GM23338 (cell line): ENCODE measurements around the gene NEU1. TPM values are rescaled to one million over a fixed set of nuclear protein-coding genes. Genes with fewer than 3 reads are reported as not detected.

ENCODE experiments used
- ATAC-seq: fragments of 200-7000 bp; cut with Tn5 transposase; 3 replicates; pipeline ENCODE4 v1.9.1; 2020
- DNase-seq: peaks from one replicate; pipeline ENCODE4 v3.0.0-alpha.2; 2015; ENCODE audit warnings: low spot score
- H2AFZ ChIP-seq: fragments of 200-600 bp; sonication (generic); 2 replicates; pipeline ENCODE4 v1.8.0; 2016; ENCODE audit warnings: antibody characterized with exemption, mild to moderate bottlenecking, moderate library complexity
- H3F3A ChIP-seq: fragments of 200-600 bp; sonication (generic); replicated peaks from 2 replicates; pipeline ENCODE4 v1.8.0; 2017; ENCODE audit warnings: antibody characterized with exemption, mixed run types, low read depth
- H3K27ac ChIP-seq: fragments of 200-600 bp; sonication (generic); 2 replicates; pipeline ENCODE4 v1.6.1; 2016; ENCODE audit warnings: low read depth
- H3K27me3 ChIP-seq: fragments of 200-600 bp; sonication (generic); 2 replicates; pipeline ENCODE4 v1.8.0; 2016; ENCODE audit warnings: mild to moderate bottlenecking, mixed run types, moderate library complexity; ENCODE audit not compliant: insufficient read depth
- H3K36me3 ChIP-seq: fragments of 200-600 bp; sonication (generic); 2 replicates; pipeline ENCODE4 v1.8.0; 2016; ENCODE audit warnings: mild to moderate bottlenecking; ENCODE audit not compliant: insufficient read depth
- H3K4me1 ChIP-seq: fragments of 200-600 bp; sonication (generic); 2 replicates; pipeline ENCODE4 v1.8.0; 2016; ENCODE audit warnings: mild to moderate bottlenecking, moderate library complexity; ENCODE audit not compliant: insufficient read depth
- H3K4me2 ChIP-seq: fragments of 200-600 bp; sonication (generic); 2 replicates; pipeline ENCODE4 v1.7.1; 2017; ENCODE audit warnings: mixed run types
- H3K4me3 ChIP-seq: fragments of 200-600 bp; sonication (generic); 2 replicates; pipeline ENCODE4 v1.6.1; 2016; ENCODE audit warnings: mixed run types
- H3K79me2 ChIP-seq: fragments of 200-600 bp; sonication (generic); replicated peaks from 2 replicates; pipeline ENCODE4 v1.8.0; 2017; ENCODE audit warnings: mild to moderate bottlenecking; ENCODE audit not compliant: insufficient read depth
- H3K9me2 ChIP-seq: fragments of 200-600 bp; sonication (generic); 2 replicates; pipeline ENCODE4 v1.8.0; 2017; ENCODE audit not compliant: insufficient read depth
- H4K20me1 ChIP-seq: fragments of 200-600 bp; sonication (generic); replicated peaks from 2 replicates; pipeline ENCODE4 v1.8.0; 2017; ENCODE audit warnings: mild to moderate bottlenecking; ENCODE audit not compliant: insufficient read depth
- H3K27ac Mint-ChIP-seq: 2 replicates; pipeline ENCODE4 v1.8.0; 2020; ENCODE audit warnings: inconsistent platforms, mild to moderate bottlenecking, moderate library complexity, mixed read lengths
- H3K27me3 Mint-ChIP-seq: 3 replicates; pipeline ENCODE4 v1.8.0; 2022; ENCODE audit warnings: low read depth, mild to moderate bottlenecking, moderate library complexity, mixed read lengths, inconsistent platforms; ENCODE audit not compliant: insufficient read depth, poor library complexity
- H3K36me3 Mint-ChIP-seq: 3 replicates; pipeline ENCODE4 v1.8.0; 2021; ENCODE audit warnings: low read depth, mild to moderate bottlenecking, inconsistent platforms, moderate library complexity, mixed read lengths
- H3K4me1 Mint-ChIP-seq: 3 replicates; pipeline ENCODE4 v1.8.0; 2020; ENCODE audit warnings: mild to moderate bottlenecking, inconsistent platforms, mixed read lengths
- H3K4me3 Mint-ChIP-seq: 3 replicates; pipeline ENCODE4 v1.8.0; 2021; ENCODE audit warnings: moderate library complexity, mild to moderate bottlenecking, inconsistent platforms, mixed read lengths
- H3K9me3 Mint-ChIP-seq: 3 replicates; pipeline ENCODE4 v1.8.0; 2020; ENCODE audit warnings: moderate library complexity, mild to moderate bottlenecking, inconsistent platforms, mixed read lengths
- CREB1 ChIP-seq: fragments of 250-450 bp; sonication (Bioruptor Pico); IDR thresholded peaks from 2 replicates; pipeline ENCODE4 v1.5.0; 2020; ENCODE audit warnings: low read depth, mild to moderate bottlenecking, moderate library complexity
- CTCF ChIP-seq, 2 experiments: fragments of 200-600 bp in 1 of 2; sonication (generic) in 1 of 2; conservative IDR thresholded peaks; 2 replicates each; pipeline versions ENCODE4 v1.5.1 to v1.6.1; 2016 to 2017; ENCODE audit warnings: antibody characterized with exemption in 2 of 2, low read depth in 2 of 2, mild to moderate bottlenecking in 2 of 2, moderate library complexity in 1 of 2
- ETS1 ChIP-seq: IDR thresholded peaks from 2 replicates; pipeline ENCODE4 v1.6.1; 2016; ENCODE audit warnings: antibody characterized with exemption
- EZH2 ChIP-seq: fragments of 200-600 bp; sonication (generic); IDR thresholded peaks from one replicate; pipeline ENCODE4 v1.8.0; 2017; ENCODE audit warnings: antibody characterized with exemption, mild to moderate bottlenecking, low read depth; ENCODE audit not compliant: unreplicated experiment
- EZH2phosphoT487 ChIP-seq: fragments of 200-600 bp; sonication (generic); IDR thresholded peaks from one replicate; pipeline ENCODE4 v1.8.1; 2018; ENCODE audit warnings: antibody characterized with exemption; ENCODE audit not compliant: unreplicated experiment
- JUNB ChIP-seq: IDR thresholded peaks from one replicate; pipeline ENCODE4 v1.6.1; 2016; ENCODE audit warnings: antibody characterized with exemption; ENCODE audit not compliant: unreplicated experiment
- NANOG ChIP-seq: IDR thresholded peaks from 2 replicates; pipeline ENCODE4 v1.6.1; 2016; ENCODE audit warnings: antibody characterized with exemption, borderline replicate concordance
- POLR2AphosphoS5 ChIP-seq: IDR thresholded peaks from 2 replicates; pipeline ENCODE4 v1.6.1; 2016; ENCODE audit warnings: antibody characterized with exemption, low read depth
- REST ChIP-seq: IDR thresholded peaks from one replicate; pipeline ENCODE4 v1.6.1; 2018; ENCODE audit warnings: antibody characterized with exemption; ENCODE audit not compliant: unreplicated experiment
- STAT1 ChIP-seq: IDR thresholded peaks from one replicate; pipeline ENCODE4 v1.6.1; 2016; ENCODE audit warnings: antibody characterized with exemption; ENCODE audit not compliant: unreplicated experiment
- ZNF114 ChIP-seq: fragments of 250-450 bp; sonication (Bioruptor Pico); IDR thresholded peaks from 2 replicates; pipeline ENCODE4 v1.5.0; 2020; ENCODE audit warnings: mild to moderate bottlenecking, moderate library complexity
- ZNF331 ChIP-seq: fragments of 250-450 bp; sonication (Bioruptor Pico); IDR thresholded peaks from 2 replicates; pipeline ENCODE4 v1.5.0; 2020; ENCODE audit warnings: low read depth, mild to moderate bottlenecking, moderate library complexity
- ZNF462 ChIP-seq: fragments of 250-450 bp; sonication (Bioruptor Pico); IDR thresholded peaks from 2 replicates; pipeline ENCODE4 v1.5.0; 2020; ENCODE audit warnings: mild to moderate bottlenecking, moderate library complexity
- polyA plus RNA-seq: library from polyadenylated mRNA; unstranded; fragments of >200 nt; fragmentation: Nextera tagmentation; extraction: Ambion mirVana; gene quantifications from 2 replicates; pipeline ENCODE4 v1.2.1, GENCODE V29; 2016
- total RNA-seq: library from RNA; depleted of rRNA; stranded (reverse); fragments of >200 nt; shearing (Covaris generic); gene quantifications from 2 replicates; pipeline ENCODE4 v1.2.3, GENCODE V29; 2014

Gene NEU1
- total and polyA plus RNA-seq, 2 experiments from 2014 or later: 31.4 to 47.4 TPM

DNA sequence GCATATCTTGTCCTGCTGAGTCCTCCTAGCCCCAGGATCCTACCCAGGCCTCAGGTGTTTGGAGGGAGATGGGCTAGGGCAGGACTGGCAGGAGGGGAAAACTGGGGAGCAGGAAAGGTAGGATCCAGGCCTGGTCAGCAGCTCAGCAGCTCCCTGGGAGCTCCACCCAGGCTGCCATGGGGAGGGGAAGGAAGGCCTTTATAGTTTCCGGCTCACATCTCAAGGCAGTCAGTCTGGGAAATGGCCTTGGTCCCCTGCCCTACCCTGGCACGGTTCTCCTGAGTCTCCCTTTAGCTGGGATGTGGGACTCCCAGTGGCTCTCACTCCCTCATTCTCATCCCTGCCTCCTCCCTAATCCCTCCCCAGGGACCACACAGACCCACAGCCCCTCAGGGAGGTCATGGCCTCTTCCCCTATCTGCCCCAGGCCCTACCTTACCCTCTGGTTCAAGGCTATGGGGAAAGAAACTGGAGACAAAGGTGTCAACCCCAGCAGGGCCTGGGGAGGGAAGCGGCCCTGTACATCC lies 14.6 kb upstream of the NEU1 start:
- H3K4me3 Mint-ChIP-seq: no peak overlapping the region
- peaks cover 14% of the 10 kb centered on the region for H3F3A ChIP-seq
- H3K36me3 ChIP-seq: peaks cover 8% of the 10 kb centered on the region; the same call in 1 of the 2 replicates
- H3K27me3 Mint-ChIP-seq: peaks cover 5% of the 10 kb centered on the region
- H4K20me1 ChIP-seq: peaks cover 3% of the 10 kb centered on the region
- no peaks in the 10 kb centered on the region for H3K79me2 ChIP-seq
- no peak overlapping the region for H2AFZ ChIP-seq
- H3K4me2 ChIP-seq: no peak overlapping the region
- H3K36me3 Mint-ChIP-seq: peaks cover 28% of the 10 kb centered on the region
- no peak for DNase-seq
- H3K27ac Mint-ChIP-seq: no peak overlapping the region
- H3K4me3 ChIP-seq: no peak overlapping the region
- ATAC-seq: no peak
- H3K4me1 ChIP-seq: peaks cover 4% of the 10 kb centered on the region; the same call in 1 of the 2 replicates
- no peaks in the 10 kb centered on the region for H3K27me3 ChIP-seq
- H3K9me2 ChIP-seq: no peaks in the 10 kb centered on the region
- H3K27ac ChIP-seq: no peak overlapping the region
- TF ChIP-seq CTCF (conservative IDR thresholded peaks at IDR 0.05; ENCODE audit: low read depth in 2 of 2) (no peak), POLR2AphosphoS5 (no peak), ZNF114 (CRISPR knock-in tag) (no peak), EZH2 (no peak), STAT1 (no peak), CREB1 (no peak), ZNF331 (CRISPR knock-in tag) (no peak), ZNF462 (CRISPR knock-in tag) (no peak), JUNB (no peak), REST (no peak), EZH2phosphoT487 (no peak), NANOG (no peak), ETS1 (no peak)
- peaks cover 8% of the 10 kb centered on the region for H3K4me1 Mint-ChIP-seq
- no peaks in the 10 kb centered on the region for H3K9me3 Mint-ChIP-seq
